Measurements from ENCODE around the gene COTL1. TPM values are rescaled to one million over a fixed set of nuclear protein-coding genes. Genes with fewer than 3 reads are reported as not detected.
A peak's percentile ranks its signal among the peaks of the same experiment; 100 is the strongest.

Gene COTL1
- total RNA-seq, 2 experiments from 2014 or later = 179 to 181 TPM

GRCh38 chr16:84575914-84576313, 42.0 kb downstream of the COTL1 start:
- Histone ChIP-seq H3K9me3 (ENCODE audit: control insufficient read depth in 1 of 2, insufficient read depth in 1 of 2, low read length in 2 of 2) (peaks cover 0 to 16% of the 10 kb centered on the region in 2 experiments), H3K27ac (ENCODE audit: low read depth in 1 of 2, low read length in 2 of 2) (no peak overlapping the region), H3K4me1 (ENCODE audit: insufficient read depth, low read length) (peaks cover 50% of the 10 kb centered on the region), H3K27me3 (ENCODE audit: control insufficient read depth in 1 of 2, insufficient read depth in 2 of 2, low read length in 2 of 2) (no peaks in the 10 kb centered on the region), H3K36me3 (ENCODE audit: insufficient read depth, low read length) (peaks cover 70% of the 10 kb centered on the region), H3K4me3 (ENCODE audit: low read length) (no peak overlapping the region)
- ChIA-PET CTCF (no interaction called here), POLR2A (no interaction called here)
- H3K4me1 Mint-ChIP-seq (ENCODE audit: low read depth) = peaks cover 51% of the 10 kb centered on the region
- no peaks in the 10 kb centered on the region for H3K27me3 Mint-ChIP-seq
- H3K27ac Mint-ChIP-seq = peak overlapping the region; percentile 79
- intact Hi-C loops (cut with DNase I, micrococcal nuclease) = no loop called here
- no peak for TF ChIP-seq CTCF (IDR thresholded peaks at IDR 0.05)
- peaks cover 86% of the 10 kb centered on the region for H3K36me3 Mint-ChIP-seq (ENCODE audit: low read depth)
- no peak for ATAC-seq (ENCODE audit: poor library complexity)
- H3K4me3 Mint-ChIP-seq = no peak overlapping the region
- no peak for DNase-seq
- no peaks in the 10 kb centered on the region for H3K9me3 Mint-ChIP-seq

DNA sequence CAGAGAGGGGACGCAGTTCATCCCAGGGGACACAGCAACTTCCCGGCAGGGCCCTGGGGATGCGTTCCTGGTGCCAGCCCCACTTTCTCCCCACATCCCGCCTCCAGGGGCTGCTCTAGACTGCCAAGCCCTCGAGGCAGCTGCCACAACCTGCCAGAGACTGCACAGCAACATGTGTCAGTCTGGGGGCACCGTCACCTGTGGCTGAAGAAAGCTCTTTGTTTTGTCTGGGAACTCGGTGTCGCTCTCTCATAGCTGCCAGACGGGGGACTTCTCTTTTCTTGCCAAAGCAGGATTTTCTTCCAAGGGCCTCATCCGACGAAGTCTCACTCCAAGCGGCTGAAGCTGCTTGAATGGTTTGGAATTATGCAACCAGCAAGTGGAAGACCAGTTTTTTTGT, 43.7 kb downstream of the COTL1 start:
- POLR2A ChIA-PET = no interaction called here
- Histone ChIP-seq H3K27ac (ENCODE audit: low read depth in 1 of 2, low read length in 2 of 2) (no peak overlapping the region), H3K4me1 (ENCODE audit: insufficient read depth, low read length) (peaks cover 38% of the 10 kb centered on the region), H3K4me3 (ENCODE audit: low read length) (no peak overlapping the region), H3K9me3 (ENCODE audit: control insufficient read depth in 1 of 2, insufficient read depth in 1 of 2, low read length in 2 of 2) (peaks cover 5 to 21% of the 10 kb centered on the region in 2 experiments), H3K27me3 (ENCODE audit: control insufficient read depth in 1 of 2, insufficient read depth in 2 of 2, low read length in 2 of 2) (no peaks in the 10 kb centered on the region), H3K36me3 (ENCODE audit: insufficient read depth, low read length) (peaks cover 62% of the 10 kb centered on the region)
- Mint-ChIP-seq H3K27me3 (no peaks in the 10 kb centered on the region), H3K9me3 (peaks cover 2% of the 10 kb centered on the region), H3K4me1 (ENCODE audit: low read depth) (peaks cover 44% of the 10 kb centered on the region), H3K27ac (peak overlapping the region; percentile 36), H3K4me3 (no peak overlapping the region), H3K36me3 (ENCODE audit: low read depth) (peaks cover 89% of the 10 kb centered on the region)
- CTCF ChIA-PET = interaction anchor here (1.2 kb wide), 1 partner anchor 98 kb away, joined by 3 read pairs; no protein-coding TSS in a partner anchor
- DNase-seq = no peak
- intact Hi-C loops (cut with DNase I, micrococcal nuclease) = no loop called here
- ATAC-seq (ENCODE audit: poor library complexity) = no peak
- TF ChIP-seq CTCF (IDR thresholded peaks at IDR 0.05) = no peak

- H3K27me3 Mint-ChIP-seq = no peaks in the 10 kb centered on the region
- no peak for ATAC-seq (ENCODE audit: poor library complexity)
- H3K4me3 Mint-ChIP-seq = no peak overlapping the region
- DNase-seq = no peak
- POLR2A ChIA-PET = no interaction called here
- H3K9me3 Mint-ChIP-seq = peaks cover 2% of the 10 kb centered on the region
- peaks cover 68% of the 10 kb centered on the region for H3K36me3 ChIP-seq (ENCODE audit: insufficient read depth, low read length)
- H3K4me1 ChIP-seq (ENCODE audit: insufficient read depth, low read length) = peaks cover 25% of the 10 kb centered on the region
- H3K36me3 Mint-ChIP-seq (ENCODE audit: low read depth) = peaks cover 92% of the 10 kb centered on the region
- no peak overlapping the region for H3K4me3 ChIP-seq (ENCODE audit: low read length)
- no peak for TF ChIP-seq CTCF (IDR thresholded peaks at IDR 0.05)
- intact Hi-C loops (cut with DNase I, micrococcal nuclease) = no loop called here
- H3K27ac ChIP-seq (ENCODE audit: low read depth in 1 of 2, low read length in 2 of 2) = no peak overlapping the region
- peak overlapping the region; percentile 64 for H3K27ac Mint-ChIP-seq
- peaks cover 5 to 25% of the 10 kb centered on the region in 2 experiments for H3K9me3 ChIP-seq (ENCODE audit: control insufficient read depth in 1 of 2, insufficient read depth in 1 of 2, low read length in 2 of 2)
- CTCF ChIA-PET = no interaction called here
- H3K27me3 ChIP-seq (ENCODE audit: control insufficient read depth in 1 of 2, insufficient read depth in 2 of 2, low read length in 2 of 2) = no peaks in the 10 kb centered on the region
- H3K4me1 Mint-ChIP-seq (ENCODE audit: low read depth) = peaks cover 30% of the 10 kb centered on the region
Measured at GRCh38 chr16:84572096-84572495, 45.8 kb downstream of the COTL1 start.

All from CD4-positive, alpha-beta T cell (primary cell).